ES-I3 (cell line): ENCODE measurements around the gene APOC3.

ENCODE experiments used
- H3K36me3 ChIP-seq: 2 replicates; pipeline ENCODE4 v1.6.1; 2013; ENCODE audit warnings: mild to moderate bottlenecking, low read length, control low read depth, moderate library complexity; ENCODE audit not compliant: insufficient read depth
- H3K4me1 ChIP-seq: 2 replicates; pipeline ENCODE4 v1.6.1; 2013; ENCODE audit warnings: mild to moderate bottlenecking, control low read depth, low read length; ENCODE audit not compliant: insufficient read depth
- H3K9ac ChIP-seq: 2 replicates; pipeline ENCODE4 v1.6.1; 2013; ENCODE audit warnings: low read depth, mild to moderate bottlenecking, low read length, moderate library complexity
- H3K9me3 ChIP-seq: 2 replicates; pipeline ENCODE4 v1.6.1; 2013; ENCODE audit warnings: mild to moderate bottlenecking, low read length, moderate library complexity; ENCODE audit not compliant: control insufficient read depth, insufficient read depth

APOC3 gene

DNA sequence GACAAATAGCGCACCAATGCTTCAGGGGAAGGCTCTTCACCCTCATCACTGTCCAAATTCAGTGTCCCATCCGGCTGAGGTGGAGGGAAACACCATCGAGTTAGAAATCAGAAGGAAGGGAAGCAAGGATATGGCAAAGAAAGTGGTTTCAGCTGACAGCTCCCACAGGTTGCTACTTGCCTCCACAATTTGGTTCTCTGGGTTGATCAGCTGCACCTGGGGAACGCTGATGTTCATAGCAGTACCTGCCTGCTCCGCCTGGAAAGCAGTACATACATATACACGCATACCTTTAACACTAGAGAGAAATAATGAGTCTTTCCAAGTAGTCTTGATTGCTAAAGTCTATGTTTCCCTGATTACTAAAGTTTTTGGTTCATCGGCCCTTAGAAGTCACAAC is 45.5 kb downstream of the APOC3 start:
- H3K4me1 ChIP-seq: no peaks in the 10 kb centered on the region
- no peak overlapping the region for H3K9ac ChIP-seq
- H3K36me3 ChIP-seq: no peaks in the 10 kb centered on the region; the same call in 1 of the 2 replicates
- H3K9me3 ChIP-seq: no peaks in the 10 kb centered on the region

DNA sequence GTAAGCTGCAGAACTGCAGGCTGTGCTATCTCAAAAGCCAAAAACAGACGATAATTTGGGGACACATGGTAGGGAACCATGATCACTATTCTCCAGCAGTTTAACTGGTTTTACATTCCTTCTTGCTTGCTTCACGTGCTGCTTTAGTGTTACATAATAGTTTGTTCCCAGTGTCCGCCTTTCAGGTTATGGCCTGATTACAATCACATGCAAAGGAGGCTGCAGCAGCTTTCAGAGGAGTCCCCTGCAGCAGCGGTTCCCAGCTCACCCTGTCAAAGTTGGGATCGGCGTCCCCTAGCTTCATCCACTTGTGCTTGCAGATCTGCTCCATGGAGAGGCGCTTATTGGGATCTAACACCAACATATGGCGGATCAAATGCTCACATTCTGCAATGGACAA is 46.9 kb downstream of the APOC3 start:
- Histone ChIP-seq H3K4me1 (no peaks in the 10 kb centered on the region), H3K36me3 (no peaks in the 10 kb centered on the region; the same call in 1 of the 2 replicates), H3K9ac (no peak overlapping the region), H3K9me3 (no peaks in the 10 kb centered on the region)

- H3K9ac ChIP-seq: no peak overlapping the region
- no peaks in the 10 kb centered on the region for H3K9me3 ChIP-seq
- no peaks in the 10 kb centered on the region for H3K36me3 ChIP-seq
- H3K4me1 ChIP-seq: no peaks in the 10 kb centered on the region
Observed at GRCh38 chr11:116879800-116880625, 50.3 kb downstream of the APOC3 start.

DNA sequence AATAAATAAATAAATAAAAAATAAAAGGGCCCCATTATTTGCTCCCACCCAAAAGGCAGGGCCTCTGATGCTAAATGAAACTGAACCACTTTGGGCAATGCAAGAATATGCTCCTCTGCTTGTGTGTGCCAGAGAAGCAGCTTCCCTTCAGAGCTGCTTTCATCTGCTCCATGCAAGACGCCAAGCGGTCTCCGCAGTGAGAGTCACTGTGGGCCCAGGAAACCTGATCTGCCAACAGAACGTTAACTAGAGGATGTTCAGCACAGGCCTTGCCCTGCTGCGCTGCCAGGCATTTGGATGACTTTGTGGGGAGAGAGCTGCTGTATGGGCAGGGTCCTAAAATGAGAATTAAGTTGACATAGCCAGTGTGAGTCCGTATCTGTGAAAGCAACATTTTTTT is 51.4 kb downstream of the APOC3 start:
- Histone ChIP-seq H3K9ac (no peak overlapping the region), H3K9me3 (no peaks in the 10 kb centered on the region)

GRCh38 chr11:116882386-116882785 is 52.7 kb downstream of the APOC3 start:
- no peaks in the 10 kb centered on the region for H3K36me3 ChIP-seq

More for the DNA sequence above, 51.4 kb downstream of the APOC3 start:
- H3K4me1 ChIP-seq: no peaks in the 10 kb centered on the region
- H3K36me3 ChIP-seq: no peaks in the 10 kb centered on the region

More at GRCh38 chr11:116882386-116882785, 52.7 kb downstream of the APOC3 start:
- H3K9me3 ChIP-seq: no peaks in the 10 kb centered on the region
- no peaks in the 10 kb centered on the region for H3K4me1 ChIP-seq
- H3K9ac ChIP-seq: no peak overlapping the region
